Measurements from ENCODE around the gene SEMA3A. TPM values are rescaled to one million over a fixed set of nuclear protein-coding genes. Genes with fewer than 3 reads are reported as not detected.

SEMA3A gene
- polyA plus RNA-seq, 1 experiment, result 6.8 TPM

DNA sequence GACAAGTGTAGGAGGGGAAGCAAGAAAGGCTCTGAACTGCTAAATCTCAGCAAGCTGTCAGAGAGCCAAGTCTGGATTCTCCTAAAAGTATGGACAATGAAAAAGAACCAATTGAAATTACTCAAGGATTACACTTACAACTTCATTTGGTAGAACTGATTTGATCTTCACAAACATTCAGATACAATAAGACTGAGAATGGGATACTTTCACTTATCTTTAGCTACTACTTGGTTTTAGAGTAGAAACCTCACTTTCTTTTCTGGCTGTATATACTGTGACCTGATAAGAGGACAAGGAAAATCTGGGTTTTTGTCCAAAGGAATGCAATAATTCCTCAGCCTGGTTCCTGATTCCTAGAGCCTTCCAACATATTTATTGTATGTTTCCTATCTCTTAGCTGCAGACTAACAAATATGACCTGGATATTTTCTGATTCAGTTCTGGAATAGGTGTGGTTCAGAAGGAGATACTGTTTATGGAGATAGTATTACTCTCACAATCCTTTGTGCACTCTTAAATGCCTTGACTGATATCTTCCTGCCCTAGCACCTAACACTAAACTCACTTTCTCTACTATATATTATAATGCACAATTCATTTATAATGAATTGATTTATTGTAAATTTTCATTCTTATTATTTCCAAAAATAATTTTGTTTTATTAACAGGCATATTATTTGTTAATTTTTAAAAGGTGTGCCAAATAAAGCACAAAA, 7.3 kb downstream of the SEMA3A start:
- ChIA-PET POLR2A (no interaction called here), CTCF (interaction anchor here (1.0 kb wide), 1 partner anchor 208 kb away, joined by 3 read pairs; no protein-coding TSS in a partner anchor)
- DNase-seq (ENCODE audit: low read depth), result no peak
- Histone ChIP-seq H3K4me3 (ENCODE audit: low read depth, low read length) (no peak overlapping the region), H3K27me3 (ENCODE audit: control insufficient read depth, insufficient read depth, low read length) (no peaks in the 10 kb centered on the region), H3K36me3 (ENCODE audit: control insufficient read depth, insufficient read depth, low read length) (no peaks in the 10 kb centered on the region)
- TF ChIP-seq, protein P1, sequence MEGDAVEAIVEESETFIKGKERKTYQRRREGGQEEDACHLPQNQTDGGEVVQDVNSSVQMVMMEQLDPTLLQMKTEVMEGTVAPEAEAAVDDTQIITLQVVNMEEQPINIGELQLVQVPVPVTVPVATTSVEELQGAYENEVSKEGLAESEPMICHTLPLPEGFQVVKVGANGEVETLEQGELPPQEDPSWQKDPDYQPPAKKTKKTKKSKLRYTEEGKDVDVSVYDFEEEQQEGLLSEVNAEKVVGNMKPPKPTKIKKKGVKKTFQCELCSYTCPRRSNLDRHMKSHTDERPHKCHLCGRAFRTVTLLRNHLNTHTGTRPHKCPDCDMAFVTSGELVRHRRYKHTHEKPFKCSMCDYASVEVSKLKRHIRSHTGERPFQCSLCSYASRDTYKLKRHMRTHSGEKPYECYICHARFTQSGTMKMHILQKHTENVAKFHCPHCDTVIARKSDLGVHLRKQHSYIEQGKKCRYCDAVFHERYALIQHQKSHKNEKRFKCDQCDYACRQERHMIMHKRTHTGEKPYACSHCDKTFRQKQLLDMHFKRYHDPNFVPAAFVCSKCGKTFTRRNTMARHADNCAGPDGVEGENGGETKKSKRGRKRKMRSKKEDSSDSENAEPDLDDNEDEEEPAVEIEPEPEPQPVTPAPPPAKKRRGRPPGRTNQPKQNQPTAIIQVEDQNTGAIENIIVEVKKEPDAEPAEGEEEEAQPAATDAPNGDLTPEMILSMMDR (IDR thresholded peaks at IDR 0.05; ENCODE audit: insufficient read depth, low read depth, low read length), result no peak

DNA sequence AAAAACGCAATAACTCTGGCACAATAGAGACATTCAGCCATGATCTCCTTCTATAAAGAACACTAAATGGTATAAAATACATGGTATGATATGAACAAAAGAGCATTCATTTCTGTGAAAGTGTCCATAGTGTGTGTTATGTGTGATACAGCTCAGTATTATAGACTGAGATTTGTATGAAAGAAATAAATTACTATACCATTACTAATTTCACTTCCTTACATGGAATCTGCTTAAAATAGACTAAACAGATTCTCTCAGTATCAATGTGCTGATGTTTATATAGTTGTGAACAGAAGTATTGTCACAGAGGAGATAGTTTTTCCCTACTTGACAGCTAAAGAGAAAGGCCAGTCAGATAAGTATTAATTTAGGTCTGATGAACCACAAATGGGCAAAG, 10.8 kb downstream of the SEMA3A start:
- no peak for DNase-seq (ENCODE audit: low read depth)
- TF ChIP-seq, protein P1 (IDR thresholded peaks at IDR 0.05; ENCODE audit: insufficient read depth, low read depth, low read length), result no peak
- CTCF ChIA-PET, result no interaction called here
- no peaks in the 10 kb centered on the region for H3K27me3 ChIP-seq (ENCODE audit: control insufficient read depth, insufficient read depth, low read length)
- no peak overlapping the region for H3K4me3 ChIP-seq (ENCODE audit: low read depth, low read length)
- POLR2A ChIA-PET, result no interaction called here
- no peaks in the 10 kb centered on the region for H3K36me3 ChIP-seq (ENCODE audit: control insufficient read depth, insufficient read depth, low read length)

DNA sequence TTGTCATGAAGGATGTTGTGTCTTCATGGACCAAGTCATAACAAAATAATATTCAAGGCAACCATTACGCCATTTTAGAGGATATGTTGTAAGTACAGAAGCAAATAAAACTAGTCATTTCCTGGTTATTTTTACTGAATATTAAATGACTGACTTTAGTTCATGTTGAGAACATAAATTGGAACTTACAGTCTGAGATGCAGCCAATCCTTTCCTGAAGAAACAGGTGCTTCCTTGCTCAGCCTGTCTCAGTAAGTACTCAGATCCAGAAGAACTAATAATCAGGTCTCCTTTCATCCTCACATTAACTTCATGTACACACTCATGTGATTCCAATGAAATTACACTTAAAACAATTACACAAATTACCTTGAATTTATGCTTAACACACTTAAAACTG, 12.3 kb downstream of the SEMA3A start:
- Histone ChIP-seq H3K36me3 (ENCODE audit: control insufficient read depth, insufficient read depth, low read length) (no peaks in the 10 kb centered on the region), H3K27me3 (ENCODE audit: control insufficient read depth, insufficient read depth, low read length) (no peaks in the 10 kb centered on the region), H3K4me3 (ENCODE audit: low read depth, low read length) (no peak overlapping the region)
- ChIA-PET POLR2A (no interaction called here), CTCF (no interaction called here)
- TF ChIP-seq, protein P1 (IDR thresholded peaks at IDR 0.05; ENCODE audit: insufficient read depth, low read depth, low read length), result no peak
- no peak for DNase-seq (ENCODE audit: low read depth)

GRCh38 chr7:84181628-84182027, 13.0 kb downstream of the SEMA3A start:
- ChIA-PET CTCF (no interaction called here), POLR2A (interaction anchor here (0.7 kb wide), 1 partner anchor 204 kb away, joined by 4 read pairs; no protein-coding TSS in a partner anchor)
- no peaks in the 10 kb centered on the region for H3K36me3 ChIP-seq (ENCODE audit: control insufficient read depth, insufficient read depth, low read length)
- no peaks in the 10 kb centered on the region for H3K27me3 ChIP-seq (ENCODE audit: control insufficient read depth, insufficient read depth, low read length)
- H3K4me3 ChIP-seq (ENCODE audit: low read depth, low read length), result no peak overlapping the region
- DNase-seq (ENCODE audit: low read depth), result no peak
- TF ChIP-seq, protein P1 (IDR thresholded peaks at IDR 0.05; ENCODE audit: insufficient read depth, low read depth, low read length), result no peak

DNA sequence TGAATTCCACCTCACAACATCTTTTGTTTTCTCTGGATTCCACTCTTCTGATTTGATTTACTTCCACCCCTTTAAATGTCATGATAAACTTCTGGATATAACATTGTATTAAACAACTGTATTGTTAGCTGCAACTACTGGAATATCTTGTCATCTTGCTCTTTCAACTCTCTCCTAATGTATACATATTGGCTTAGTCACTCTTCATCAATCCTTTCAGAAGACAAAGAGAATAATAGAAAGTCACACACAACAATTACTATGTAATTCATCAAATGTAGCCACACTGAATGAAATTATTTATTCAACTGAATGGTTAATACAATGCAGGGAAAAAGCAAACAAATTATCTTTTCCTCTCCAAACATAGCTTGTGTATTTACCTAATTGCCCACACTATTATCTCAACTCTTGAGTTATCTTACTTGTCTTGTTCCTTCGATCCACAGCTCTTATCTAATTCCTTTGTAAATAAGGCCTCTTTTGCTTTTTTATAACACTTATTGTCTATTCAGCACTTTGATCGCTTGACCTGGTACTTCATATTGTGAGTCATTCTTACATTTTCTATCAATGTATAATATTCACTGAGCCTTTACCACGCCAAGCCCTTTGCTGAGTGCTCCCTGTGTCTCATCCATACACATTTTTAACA, 16.7 kb downstream of the SEMA3A start:
- ChIA-PET POLR2A (no interaction called here), CTCF (interaction anchor here (0.9 kb wide), 1 partner anchor 105 kb away, joined by 3 read pairs; no protein-coding TSS in a partner anchor)
- no peak for DNase-seq (ENCODE audit: low read depth)
- no peaks in the 10 kb centered on the region; the same call in 1 of the 2 replicates for H3K36me3 ChIP-seq (ENCODE audit: control insufficient read depth, insufficient read depth, low read length)
- H3K4me3 ChIP-seq (ENCODE audit: low read depth, low read length), result no peak overlapping the region
- no peaks in the 10 kb centered on the region for H3K27me3 ChIP-seq (ENCODE audit: control insufficient read depth, insufficient read depth, low read length)
- TF ChIP-seq, protein P1 (IDR thresholded peaks at IDR 0.05; ENCODE audit: insufficient read depth, low read depth, low read length), result no peak
